ENCODE measurements around the gene MTUS2.

DNA sequence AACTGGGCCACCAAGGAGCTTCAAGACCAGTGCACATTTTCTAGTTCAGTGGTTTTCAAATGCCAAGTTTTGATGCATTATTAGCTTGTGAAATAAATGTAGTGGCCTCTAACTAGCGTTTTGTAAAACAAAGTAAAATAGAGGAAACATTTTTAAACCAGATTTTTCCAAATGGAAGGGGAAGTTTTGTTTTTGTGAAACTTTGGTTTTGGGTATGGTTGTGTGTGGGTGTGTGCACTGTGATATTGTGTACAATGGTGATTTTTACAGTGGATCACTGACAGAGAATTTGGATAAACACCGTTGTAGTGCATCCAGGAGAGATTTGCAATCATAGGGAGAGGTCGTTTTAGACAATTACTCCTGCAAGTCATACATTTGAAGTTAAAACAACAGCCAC lies 666.4 kb downstream of the MTUS2 start:
- TF ChIP-seq, protein P1, sequence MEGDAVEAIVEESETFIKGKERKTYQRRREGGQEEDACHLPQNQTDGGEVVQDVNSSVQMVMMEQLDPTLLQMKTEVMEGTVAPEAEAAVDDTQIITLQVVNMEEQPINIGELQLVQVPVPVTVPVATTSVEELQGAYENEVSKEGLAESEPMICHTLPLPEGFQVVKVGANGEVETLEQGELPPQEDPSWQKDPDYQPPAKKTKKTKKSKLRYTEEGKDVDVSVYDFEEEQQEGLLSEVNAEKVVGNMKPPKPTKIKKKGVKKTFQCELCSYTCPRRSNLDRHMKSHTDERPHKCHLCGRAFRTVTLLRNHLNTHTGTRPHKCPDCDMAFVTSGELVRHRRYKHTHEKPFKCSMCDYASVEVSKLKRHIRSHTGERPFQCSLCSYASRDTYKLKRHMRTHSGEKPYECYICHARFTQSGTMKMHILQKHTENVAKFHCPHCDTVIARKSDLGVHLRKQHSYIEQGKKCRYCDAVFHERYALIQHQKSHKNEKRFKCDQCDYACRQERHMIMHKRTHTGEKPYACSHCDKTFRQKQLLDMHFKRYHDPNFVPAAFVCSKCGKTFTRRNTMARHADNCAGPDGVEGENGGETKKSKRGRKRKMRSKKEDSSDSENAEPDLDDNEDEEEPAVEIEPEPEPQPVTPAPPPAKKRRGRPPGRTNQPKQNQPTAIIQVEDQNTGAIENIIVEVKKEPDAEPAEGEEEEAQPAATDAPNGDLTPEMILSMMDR (conservative IDR thresholded peaks at IDR 0.05; ENCODE audit: low read depth, low read length) = no peak
- no peak for TF ChIP-seq EZH2 (IDR thresholded peaks at IDR 0.05; ENCODE audit: borderline replicate concordance, low read depth, low read length, poor library complexity, severe bottlenecking)
